Common myeloid progenitor, CD34-positive (primary cell): ENCODE data around the gene PKP1.

Experiments
- CTCF ChIA-PET: fragments of 350-600 bp; sonication (Branson Sonifier 250); formaldehyde crosslinking; loops from one replicate; lab custom pipeline; 2021; ENCODE audit warnings: antibody characterized with exemption; lab: Charles Lee
- POLR2A ChIA-PET: fragments of 350-600 bp; sonication (Branson Sonifier 250); formaldehyde crosslinking; loops from one replicate; lab custom pipeline; 2021; ENCODE audit warnings: antibody characterized with exemption; lab: Charles Lee
- DNase-seq, 3 donors: peaks; one replicate each; pipeline versions ENCODE4 v3.0.0 to v3.0.0-alpha.2; 2013
- H3K27ac ChIP-seq, 2 experiments: 1 replicate in 1 of 2; 2 replicates in 1 of 2; pipeline ENCODE4 v1.7.0; 2013; ENCODE audit warnings: inconsistent platforms in 2 of 2, low read length in 2 of 2, mild to moderate bottlenecking in 2 of 2, low read depth in 1 of 2, moderate library complexity in 1 of 2; ENCODE audit not compliant: severe bottlenecking in 2 of 2, insufficient read depth in 1 of 2, poor library complexity in 1 of 2
- H3K27me3 ChIP-seq, 5 experiments: replicated peaks in 2 of 5; 1 replicate in 3 of 5; 2 replicates in 2 of 5; pipeline versions ENCODE4 v1.6.1 to v1.7.0; 2013; ENCODE audit warnings: low read length in 4 of 5, mild to moderate bottlenecking in 2 of 5, moderate library complexity in 2 of 5, inconsistent platforms in 1 of 5; ENCODE audit not compliant: insufficient read depth in 5 of 5, control insufficient read depth in 4 of 5
- H3K36me3 ChIP-seq, 4 experiments: 1 replicate in 2 of 4; 2 replicates in 2 of 4; pipeline versions ENCODE4 v1.6.1 to v1.7.0; 2013; ENCODE audit warnings: low read length in 3 of 4, control low read depth in 1 of 4, mild to moderate bottlenecking in 1 of 4; ENCODE audit not compliant: control insufficient read depth in 4 of 4, insufficient read depth in 4 of 4
- H3K4me1 ChIP-seq, 4 experiments: 1 replicate in 3 of 4; 2 replicates in 1 of 4; pipeline versions ENCODE4 v1.6.1 to v1.7.1; 2013; ENCODE audit warnings: low read length in 3 of 4, mild to moderate bottlenecking in 3 of 4, control low read depth in 1 of 4, inconsistent platforms in 1 of 4, moderate library complexity in 1 of 4; ENCODE audit not compliant: control insufficient read depth in 4 of 4, insufficient read depth in 4 of 4; ENCODE audit errors: control extremely low read depth in 1 of 4
- H3K4me3 ChIP-seq, 7 experiments: 1 replicate in 4 of 7; 2 replicates in 3 of 7; pipeline versions ENCODE4 v1.5.1 to v1.7.0; 2013; ENCODE audit warnings: mild to moderate bottlenecking in 7 of 7, low read length in 6 of 7, moderate library complexity in 6 of 7, inconsistent platforms in 2 of 7, low read depth in 2 of 7, control low read depth in 1 of 7; ENCODE audit not compliant: insufficient read depth in 4 of 7, control insufficient read depth in 1 of 7; ENCODE audit errors: extremely low read depth in 1 of 7
- H3K9me3 ChIP-seq, 5 experiments: 1 replicate in 4 of 5; 2 replicates in 1 of 5; pipeline versions ENCODE4 v1.6.1 to v1.7.1; 2013; ENCODE audit warnings: low read length in 4 of 5, mild to moderate bottlenecking in 2 of 5, inconsistent platforms in 1 of 5, low read depth in 1 of 5, moderate library complexity in 1 of 5; ENCODE audit not compliant: control insufficient read depth in 4 of 5, insufficient read depth in 2 of 5; ENCODE audit errors: control extremely low read depth in 1 of 5
- WGBS: methylation state at CpG from one replicate; pipeline ENCODE4 v1.1.5; 2013; ENCODE audit not compliant: insufficient coverage; 5-methylcytosine and 5-hydroxymethylcytosine counted together

PKP1 gene

GRCh38 chr1:201320168-201320788, 37.0 kb downstream of the PKP1 start:
- peaks cover 0 to 6% (median 0%) of the 10 kb centered on the region in 5 experiments for H3K27me3 ChIP-seq
- DNase-seq: no peak
- WGBS: 90% methylated on average over 10 of the region's 12 CpGs
- no peak overlapping the region for H3K27ac ChIP-seq
- ChIA-PET CTCF (no interaction called here), POLR2A (no interaction called here)
- H3K36me3 ChIP-seq: no peaks in the 10 kb centered on the region
- H3K4me3 ChIP-seq: no peak overlapping the region
- H3K9me3 ChIP-seq: no peaks in the 10 kb centered on the region
- no peaks in the 10 kb centered on the region for H3K4me1 ChIP-seq

GRCh38 chr1:201321826-201322390, 38.6 kb downstream of the PKP1 start:
- no peaks in the 10 kb centered on the region for H3K4me1 ChIP-seq
- no peaks in the 10 kb centered on the region for H3K9me3 ChIP-seq
- no peaks in the 10 kb centered on the region for H3K36me3 ChIP-seq
- CTCF ChIA-PET: no interaction called here
- H3K4me3 ChIP-seq: no peak overlapping the region
- POLR2A ChIA-PET: no interaction called here
- 84% methylated on average over 8 of the region's 15 CpGs for WGBS
- peaks cover 0 to 5% (median 0%) of the 10 kb centered on the region in 5 experiments for H3K27me3 ChIP-seq
- no peak overlapping the region for H3K27ac ChIP-seq
- no peak for DNase-seq

- WGBS: 100% methylated on average over 7 of the region's 12 CpGs
- no peaks in the 10 kb centered on the region for H3K9me3 ChIP-seq
- ChIA-PET POLR2A (no interaction called here), CTCF (interaction anchor here (0.6 kb wide), 1 partner anchor 196 kb away, joined by 3 read pairs; the partner anchor contains the start of gene ASCL5)
- H3K4me3 ChIP-seq: no peak overlapping the region
- no peaks in the 10 kb centered on the region for H3K36me3 ChIP-seq
- H3K27me3 ChIP-seq: peaks cover 0 to 5% (median 0%) of the 10 kb centered on the region in 5 experiments
- no peak overlapping the region for H3K27ac ChIP-seq
- H3K4me1 ChIP-seq: no peaks in the 10 kb centered on the region
- DNase-seq: no peak
Measured at GRCh38 chr1:201322653-201323510, 39.6 kb downstream of the PKP1 start.

- 100% methylated on average over 2 of the region's 4 CpGs for WGBS
- Histone ChIP-seq H3K27ac (no peak overlapping the region), H3K4me3 (no peak overlapping the region), H3K9me3 (no peaks in the 10 kb centered on the region), H3K27me3 (peaks cover 0 to 5% (median 0%) of the 10 kb centered on the region in 5 experiments), H3K36me3 (no peaks in the 10 kb centered on the region), H3K4me1 (no peaks in the 10 kb centered on the region)
- DNase-seq: no peak
- POLR2A ChIA-PET: no interaction called here
- CTCF ChIA-PET: no interaction called here
Measured at GRCh38 chr1:201324306-201324705, 41.0 kb downstream of the PKP1 start.

- no peak overlapping the region for H3K4me3 ChIP-seq
- no peaks in the 10 kb centered on the region for H3K36me3 ChIP-seq
- ChIA-PET CTCF (no interaction called here), POLR2A (no interaction called here)
- H3K27me3 ChIP-seq: peaks cover 0 to 5% (median 0%) of the 10 kb centered on the region in 5 experiments
- H3K4me1 ChIP-seq: no peaks in the 10 kb centered on the region
- no peak overlapping the region for H3K27ac ChIP-seq
- H3K9me3 ChIP-seq: no peaks in the 10 kb centered on the region
- no peak for DNase-seq
- 76% methylated on average over 13 of the region's 16 CpGs for WGBS
Measured at GRCh38 chr1:201324821-201325677, 41.7 kb downstream of the PKP1 start.

- Histone ChIP-seq H3K4me1 (no peaks in the 10 kb centered on the region), H3K27ac (no peak overlapping the region), H3K9me3 (no peaks in the 10 kb centered on the region), H3K36me3 (no peaks in the 10 kb centered on the region), H3K4me3 (no peak overlapping the region), H3K27me3 (peaks cover 0 to 6% (median 0%) of the 10 kb centered on the region in 5 experiments)
- POLR2A ChIA-PET: no interaction called here
- WGBS: 99% methylated on average over 8 of the region's 8 CpGs
- DNase-seq: no peak
- CTCF ChIA-PET: no interaction called here
Measured at GRCh38 chr1:201325678-201326060, 42.4 kb downstream of the PKP1 start.
